HFF-Myc (cell line): Measurements from ENCODE around the gene NUDT3.
A peak's percentile ranks its signal among the peaks of the same experiment; 100 is the strongest.

Source experiments
- DNase-seq: peaks from one replicate; pipeline ENCODE4 v3.0.0-alpha.2; 2011; ENCODE audit warnings: low read depth; ENCODE audit errors: extremely low read depth
- H3K4me3 ChIP-seq: replicated peaks from 2 replicates; pipeline ENCODE4 v1.5.1; 2011; ENCODE audit warnings: low read depth, mild to moderate bottlenecking, control low read depth, low read length
- CTCF ChIP-seq: IDR thresholded peaks from 2 replicates; pipeline ENCODE4 v1.5.1; 2012; ENCODE audit warnings: mild to moderate bottlenecking, low read depth, low read length, control low read depth; ENCODE audit errors: missing control alignments

The NUDT3 gene

DNA sequence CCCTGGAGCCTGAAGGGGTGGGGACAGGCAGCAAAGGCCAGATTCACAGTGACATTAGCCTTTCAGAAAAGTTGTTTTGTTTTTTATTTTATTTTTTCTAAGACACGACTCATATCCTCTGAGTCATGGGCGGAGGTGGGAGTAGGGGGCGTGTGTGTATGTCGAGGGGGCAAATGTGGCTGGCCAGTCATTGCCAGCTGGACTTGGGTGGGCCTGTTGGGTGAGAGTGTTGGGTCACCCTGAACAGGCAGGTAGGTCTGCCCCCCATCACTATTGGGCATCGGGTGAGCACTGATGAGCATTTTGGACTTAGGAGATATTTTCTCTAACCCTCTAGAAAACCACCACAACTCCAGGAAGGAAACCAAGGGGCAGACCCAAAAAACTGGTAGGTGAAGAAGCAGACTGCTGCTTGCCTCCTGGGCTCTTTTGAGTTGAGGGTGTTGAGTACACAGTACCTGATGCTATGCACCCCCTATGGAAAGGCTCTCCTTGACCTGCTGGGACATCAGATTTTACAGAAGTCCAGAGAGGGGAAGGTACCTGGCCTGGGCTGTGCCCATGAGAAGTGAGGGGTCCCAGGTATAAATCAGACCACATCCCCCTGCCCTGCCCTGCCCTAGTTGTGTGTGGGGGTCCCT, 149.2 kb downstream of the NUDT3 start:
- DNase-seq = no peak
- H3K4me3 ChIP-seq = no peak overlapping the region
- TF ChIP-seq CTCF = no peak

- no peak for TF ChIP-seq CTCF
- H3K4me3 ChIP-seq = peak overlapping the region; percentile 9; the same call in 1 of the 2 replicates
- DNase-seq = no peak
Measured at GRCh38 chr6:34242252-34243130, 150.0 kb downstream of the NUDT3 start.

DNA sequence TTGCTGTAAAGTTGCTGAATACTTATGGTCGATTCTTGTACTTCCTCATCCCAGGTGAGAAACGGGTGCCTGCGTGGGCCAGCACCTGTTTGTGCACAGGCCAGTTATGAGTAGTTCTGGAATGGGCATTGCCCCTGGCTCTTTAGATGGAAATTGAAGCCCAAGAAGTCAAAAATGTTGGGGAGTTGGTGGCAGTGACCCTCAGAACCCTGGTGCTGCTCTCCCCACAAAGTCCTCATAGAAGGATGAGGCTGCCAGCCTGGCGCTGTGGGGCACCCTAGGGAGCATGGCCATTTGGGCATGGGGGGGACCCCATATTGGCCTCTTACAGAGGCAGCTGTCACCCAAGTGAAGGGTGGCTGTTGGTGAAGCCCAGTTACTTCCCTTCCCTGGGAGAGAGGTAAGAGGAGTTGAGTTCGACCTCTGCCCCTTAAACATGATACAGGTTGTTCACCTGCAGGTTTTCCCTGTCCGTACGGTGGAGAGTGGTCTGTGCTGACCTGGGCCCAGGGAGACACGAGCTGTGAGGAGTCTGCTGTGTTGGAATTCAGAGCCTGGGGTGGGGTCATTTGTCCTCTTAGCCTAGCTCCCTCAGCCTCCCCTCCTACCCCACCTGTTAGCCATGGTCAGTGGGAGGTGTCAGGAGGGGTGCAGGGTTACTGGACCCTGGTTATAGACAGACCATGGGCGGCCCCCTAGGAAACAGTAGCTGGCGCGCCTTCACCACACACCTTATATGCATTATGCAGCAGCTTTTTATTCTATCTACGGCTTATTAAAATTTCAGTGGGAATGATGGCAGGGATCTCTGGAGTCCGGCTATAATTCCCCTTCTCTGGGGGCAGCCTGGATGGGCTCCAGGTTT, 150.9 kb downstream of the NUDT3 start:
- H3K4me3 ChIP-seq = peak overlapping the region; percentile 9; the same call in 1 of the 2 replicates
- TF ChIP-seq CTCF = no peak
- DNase-seq = no peak

- TF ChIP-seq CTCF = no peak
- H3K4me3 ChIP-seq = peak overlapping the region; percentile 69
- no peak for DNase-seq
Measured at GRCh38 chr6:34240329-34241248, 151.9 kb downstream of the NUDT3 start.

GRCh38 chr6:34239893-34240292, 152.6 kb downstream of the NUDT3 start:
- TF ChIP-seq CTCF = no peak
- DNase-seq = no peak
- peak overlapping the region; percentile 69 for H3K4me3 ChIP-seq

DNA sequence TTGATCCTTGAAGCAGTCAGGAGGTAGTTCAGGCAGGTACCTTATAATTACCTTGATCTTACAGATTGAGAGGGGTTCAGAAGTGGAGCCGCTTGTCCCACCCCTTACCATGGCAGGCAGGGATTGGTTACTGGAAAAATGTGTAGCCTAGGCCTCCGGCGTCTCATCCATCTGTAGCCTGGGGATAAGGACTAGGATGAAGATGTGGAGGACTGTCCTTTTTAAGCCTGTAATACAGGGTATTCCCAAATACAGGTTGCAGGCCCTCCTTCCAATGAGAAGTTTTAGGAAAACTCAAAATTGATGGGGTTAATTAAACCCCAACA, 153.0 kb downstream of the NUDT3 start:
- TF ChIP-seq CTCF = no peak
- H3K4me3 ChIP-seq = peak overlapping the region; percentile 69
- no peak for DNase-seq
